NCI-H526 treated with DMSO at 0.1 percent for 48 hours (cell line): ENCODE data around the gene PHYH.
"Not testable (repeated sequence)": the region's sequence is repeated elsewhere in the genome, so short reads cannot be mapped to it uniquely, and the experiment has no call there.

Experiments used
- DNase-seq: peaks from one replicate; lab custom pipeline; 2025; lab: John Stamatoyannopoulos, UW

The PHYH gene

DNA sequence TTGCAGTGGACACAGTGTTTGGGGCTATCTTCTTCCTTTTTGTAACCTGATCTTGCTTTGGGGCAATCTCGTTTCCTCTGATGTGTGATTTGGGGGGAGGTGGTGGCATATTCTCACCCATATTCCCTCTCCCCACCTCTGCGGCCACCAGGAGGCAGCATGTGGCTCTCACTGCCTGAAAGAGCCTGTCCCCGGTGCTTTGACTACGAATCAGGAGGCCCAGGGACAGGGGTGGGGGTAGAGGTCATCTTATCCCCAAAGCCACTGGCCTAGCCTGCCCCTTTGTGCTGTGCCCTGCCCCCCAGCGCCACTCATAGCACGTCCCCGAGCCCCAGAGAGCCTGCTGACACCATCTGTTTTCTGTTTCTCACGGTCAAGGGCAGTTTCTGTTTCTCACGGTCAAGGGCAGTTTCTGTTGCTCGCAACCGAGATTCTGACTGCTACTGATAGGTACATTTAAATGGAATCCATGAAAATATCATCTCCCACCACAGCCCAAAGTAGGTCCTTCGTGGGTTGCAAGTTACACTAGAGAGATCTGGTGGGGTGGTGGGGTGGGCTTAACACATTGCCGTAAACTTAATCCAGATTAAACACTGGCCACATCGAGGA lies 28.2 kb downstream of the PHYH start:
- DNase-seq, result no peak

DNA sequence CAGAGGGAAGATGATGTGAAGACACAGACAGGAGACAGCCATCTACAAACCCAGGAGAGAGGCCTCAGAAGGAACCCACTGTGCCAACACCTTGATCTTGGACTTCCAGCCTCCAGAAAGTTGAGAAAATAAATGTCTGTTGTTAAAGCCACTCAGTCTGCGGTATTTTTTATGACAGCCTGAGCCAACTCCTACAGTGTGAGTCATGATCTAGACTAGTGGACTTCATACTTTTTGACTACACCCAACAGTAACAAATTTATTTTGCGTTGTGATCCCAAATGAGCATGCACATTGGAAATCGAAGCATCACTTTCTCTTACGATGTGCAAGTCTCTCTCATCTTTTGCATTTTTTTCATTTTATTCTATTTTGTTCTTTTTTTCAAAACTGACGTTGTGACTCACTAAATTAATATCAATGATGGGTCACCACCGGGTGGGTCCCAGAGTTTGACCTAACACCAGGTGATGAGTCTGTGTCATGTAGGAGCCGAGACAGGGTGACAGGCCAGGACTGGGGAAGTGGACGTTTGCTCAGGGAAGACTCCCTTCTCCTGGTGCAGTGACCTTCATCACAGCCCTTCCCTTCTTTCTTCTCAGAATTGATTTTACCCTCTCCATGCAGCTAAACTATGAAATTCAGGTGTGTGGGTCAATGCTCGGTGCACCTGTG lies 28.9 kb downstream of the PHYH start:
- no peak for DNase-seq

DNA sequence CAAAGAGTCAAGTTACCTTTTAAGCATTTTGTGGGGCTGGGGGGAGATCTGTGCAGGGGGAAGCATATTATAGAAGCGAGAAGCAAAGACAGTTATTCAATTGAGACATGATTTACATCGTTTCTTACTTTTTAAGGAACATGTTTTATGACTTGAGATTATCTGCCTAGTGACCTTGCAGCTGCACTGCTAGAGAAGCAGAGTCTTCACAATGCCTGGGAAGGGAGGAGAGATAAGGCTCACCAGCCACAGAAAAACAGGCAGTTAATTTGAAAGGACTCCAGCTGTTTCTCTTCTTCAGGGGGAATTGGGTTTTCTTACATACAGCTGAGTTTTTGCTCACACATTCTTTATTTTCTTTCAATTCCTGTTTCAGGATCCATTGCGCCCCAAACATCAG lies 31.0 kb downstream of the PHYH start:
- no peak for DNase-seq

DNA sequence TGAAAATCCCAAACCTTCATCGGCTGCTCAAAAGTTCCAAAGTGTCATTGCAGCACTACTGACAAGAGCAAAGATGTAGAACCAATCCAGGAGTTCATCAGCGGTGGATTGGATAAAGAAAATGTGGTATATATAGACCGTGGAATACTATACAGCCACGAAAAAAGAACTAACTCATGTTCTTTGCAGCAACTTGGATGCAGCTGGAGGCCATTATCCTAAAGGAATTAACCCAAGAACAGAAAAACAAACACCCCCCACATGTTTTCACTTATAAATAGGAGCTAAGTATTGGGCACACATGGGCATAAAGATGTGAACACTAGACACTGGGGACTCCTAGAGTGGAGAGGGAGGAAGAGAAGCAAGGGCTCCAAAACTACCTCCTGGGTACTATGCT lies 31.6 kb downstream of the PHYH start:
- DNase-seq, result no peak

DNA sequence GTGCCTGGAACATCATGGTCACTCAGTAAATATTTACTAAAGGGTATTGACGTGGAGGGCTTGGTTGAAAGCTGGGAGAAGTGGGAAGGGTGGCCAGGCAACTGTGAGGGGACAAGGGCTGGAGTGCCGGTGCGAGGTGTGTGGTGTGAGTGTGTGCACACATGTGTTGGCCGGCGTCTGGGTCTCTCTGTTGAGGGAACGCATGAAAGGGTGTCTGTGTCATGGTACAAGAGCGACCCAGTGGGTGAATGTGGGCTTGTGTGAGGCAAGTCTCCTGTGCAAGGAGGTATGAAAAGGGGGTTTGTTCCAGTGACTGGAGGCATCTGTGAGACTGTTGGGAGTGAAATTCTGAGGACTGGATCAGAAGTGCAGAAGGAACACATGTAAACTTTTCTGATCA lies 36.3 kb downstream of the PHYH start:
- DNase-seq, result no peak

DNA sequence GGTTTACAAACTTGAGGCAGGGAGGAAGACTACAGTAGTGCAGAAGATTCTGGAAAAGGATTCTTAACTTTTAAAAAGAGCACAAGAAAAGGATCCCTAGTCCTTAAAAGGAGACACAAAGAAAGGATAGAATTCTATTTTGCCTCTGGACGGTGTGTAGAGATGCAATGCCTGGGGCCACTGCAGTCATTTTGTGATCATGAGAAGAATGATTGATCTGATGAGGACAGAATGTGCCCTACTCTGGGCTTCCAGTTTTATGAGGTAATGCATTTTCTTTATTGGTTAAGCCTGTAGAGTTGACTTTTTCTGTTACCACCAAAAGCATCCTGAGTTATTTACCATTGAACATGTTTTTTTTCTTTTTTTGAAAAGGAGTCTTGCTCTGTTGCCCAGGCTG lies 37.4 kb downstream of the PHYH start:
- no peak for DNase-seq

DNA sequence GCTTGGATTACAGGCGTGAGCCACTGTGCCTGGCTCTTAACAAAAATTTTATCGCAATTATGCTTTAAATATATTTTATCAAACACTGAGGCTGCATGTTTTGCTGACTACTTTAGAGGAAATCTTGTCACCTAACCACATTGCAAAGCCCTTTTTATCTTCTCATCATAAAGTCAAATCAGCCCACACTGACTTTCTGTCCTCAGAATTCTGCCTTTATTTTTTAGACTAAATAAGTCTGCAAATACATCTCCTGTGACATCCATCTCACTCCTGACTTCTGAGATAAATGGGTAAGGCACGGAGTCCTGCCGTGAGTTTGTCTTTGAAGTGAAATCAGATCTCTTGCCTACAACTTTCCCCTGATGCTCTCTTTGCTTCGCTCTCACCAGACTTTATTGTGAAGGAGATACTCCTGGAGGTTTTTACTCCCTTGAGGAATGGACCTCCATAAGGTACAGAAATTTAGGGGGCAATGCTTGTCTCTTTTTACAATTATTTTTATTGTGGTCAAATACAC lies 42.2 kb downstream of the PHYH start:
- no peak for DNase-seq

DNA sequence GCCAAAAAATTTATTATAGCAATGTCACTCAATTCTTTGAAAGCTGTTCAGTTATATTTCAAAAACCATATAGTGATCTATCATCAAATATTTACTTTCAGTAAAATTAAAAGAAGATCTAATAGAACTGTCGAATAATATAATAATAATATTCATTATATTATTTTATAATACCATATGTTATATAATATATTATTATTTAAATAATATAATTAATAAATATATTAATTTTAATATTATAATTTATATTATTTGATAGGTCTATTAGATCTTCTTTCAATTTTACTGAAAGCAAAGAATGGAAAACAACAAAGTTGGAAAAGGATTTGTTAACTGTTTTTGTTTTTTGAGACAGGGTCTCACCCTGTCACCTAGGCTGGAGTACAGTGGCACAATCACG lies 43.2 kb downstream of the PHYH start:
- DNase-seq, result no peak

DNA sequence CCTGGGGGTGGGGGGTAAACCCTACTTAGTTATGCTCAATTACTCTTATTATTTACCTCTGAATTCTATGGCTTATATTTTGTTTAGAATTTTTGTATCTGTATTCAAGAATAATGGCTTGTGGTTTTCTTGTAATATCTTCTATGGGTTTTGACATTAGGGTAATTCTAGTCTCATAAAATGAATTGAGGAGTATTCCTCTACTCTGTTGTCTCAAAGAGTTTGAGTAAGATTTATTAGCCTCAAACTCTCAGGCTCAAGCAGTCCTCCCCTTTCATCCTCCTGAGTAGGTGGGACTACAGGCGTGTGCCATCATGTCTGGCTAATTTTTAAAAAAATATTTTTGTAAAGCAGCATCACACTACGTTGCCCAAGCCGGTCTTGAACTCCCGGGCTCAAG lies 46.1 kb downstream of the PHYH start:
- no peak for DNase-seq

DNA sequence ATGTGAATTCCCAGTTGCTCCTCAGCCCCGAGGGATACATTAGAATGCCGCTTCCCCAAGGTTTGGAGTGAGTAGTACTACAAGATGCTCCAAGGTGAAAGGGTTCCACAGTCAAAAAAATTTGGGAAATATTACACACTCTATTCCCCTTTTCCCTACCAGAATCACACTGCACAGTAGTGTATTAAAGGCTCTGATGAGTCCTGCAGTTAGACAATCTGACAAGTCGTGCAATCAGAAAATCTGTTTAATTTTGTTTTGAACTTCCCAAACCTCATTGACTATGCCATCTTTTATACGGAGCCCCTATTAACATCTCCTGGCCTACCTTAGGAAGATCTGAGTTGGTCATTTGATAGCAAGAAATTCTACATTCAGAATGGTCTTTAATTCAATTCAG lies 52.1 kb downstream of the PHYH start:
- DNase-seq, result no peak

DNA sequence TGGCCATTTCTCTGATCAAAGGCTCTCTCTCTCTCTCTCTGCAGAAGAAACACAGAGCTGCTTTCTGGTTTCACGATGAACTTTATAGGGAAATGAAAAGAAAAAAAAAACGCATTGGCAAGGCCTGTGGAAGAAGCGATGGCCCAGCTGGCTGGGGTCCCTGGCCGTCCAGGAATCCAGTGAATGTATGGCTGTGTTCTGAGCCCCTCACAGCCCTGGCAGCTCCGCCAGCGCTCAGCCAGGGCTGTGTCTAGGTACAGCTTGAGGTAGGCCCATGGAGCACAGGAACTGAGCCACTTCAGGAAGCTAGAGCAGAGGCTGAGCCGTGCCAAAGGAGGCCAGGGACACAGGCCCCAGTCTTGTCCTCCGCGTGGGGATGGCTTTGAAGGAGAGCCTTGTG lies 52.6 kb downstream of the PHYH start:
- no peak for DNase-seq

DNA sequence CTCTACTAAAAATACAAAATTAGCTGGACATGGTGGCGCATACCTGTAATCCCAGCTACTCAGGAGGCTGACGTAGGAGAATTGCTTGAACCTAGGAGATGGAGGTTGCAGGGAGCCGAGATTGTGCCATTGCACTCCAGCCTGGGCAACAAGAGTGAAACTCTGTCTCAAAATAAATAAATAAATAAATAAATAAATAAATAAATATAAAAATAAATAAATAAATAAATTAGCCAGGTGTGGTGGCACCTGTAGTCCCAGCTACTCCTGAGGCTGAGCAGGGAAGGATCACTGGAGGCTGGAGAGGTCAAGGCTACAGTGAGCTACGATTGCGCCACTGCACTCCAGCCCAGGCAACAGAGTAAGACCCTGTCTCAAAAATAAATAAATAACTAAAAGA lies 57.6 kb downstream of the PHYH start:
- DNase-seq, result not testable (repeated sequence)

DNA sequence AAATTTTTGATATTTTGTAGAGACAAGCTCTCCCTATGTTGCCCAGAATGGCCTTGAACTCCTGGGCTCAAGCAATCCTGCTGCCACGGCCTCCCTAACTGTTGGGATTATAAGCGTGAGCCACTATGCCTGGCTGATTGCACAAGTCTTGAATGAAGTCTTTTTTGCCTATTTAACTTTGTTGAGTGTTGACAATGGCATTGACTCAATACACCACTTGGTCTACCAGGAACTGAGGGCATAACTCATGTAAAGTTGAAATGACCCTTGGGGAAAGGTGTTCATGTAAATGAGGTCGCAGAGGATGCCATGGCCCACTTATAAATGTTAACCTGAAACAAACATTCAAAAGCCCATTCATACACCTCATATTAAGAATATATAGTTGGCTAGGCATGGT lies 58.3 kb downstream of the PHYH start:
- DNase-seq, result no peak

DNA sequence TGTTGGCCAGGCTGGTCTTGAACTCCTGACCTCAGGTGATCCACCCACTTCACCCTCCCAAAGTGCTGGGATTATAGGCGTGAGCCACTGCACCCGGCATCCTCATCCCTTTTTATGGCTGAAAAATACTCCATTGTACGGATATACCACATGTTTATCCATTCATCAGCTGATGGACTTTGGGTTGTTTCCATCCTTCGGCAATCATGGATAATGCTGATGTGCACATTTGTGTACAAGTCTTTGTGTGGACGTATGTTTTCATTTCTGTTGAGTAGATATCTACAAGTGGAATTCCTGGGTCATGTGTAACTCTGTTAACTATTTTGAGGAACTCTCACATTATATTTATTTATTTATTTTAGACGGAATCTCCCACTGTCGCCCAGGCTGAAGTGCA lies 59.9 kb downstream of the PHYH start:
- DNase-seq, result no peak

DNA sequence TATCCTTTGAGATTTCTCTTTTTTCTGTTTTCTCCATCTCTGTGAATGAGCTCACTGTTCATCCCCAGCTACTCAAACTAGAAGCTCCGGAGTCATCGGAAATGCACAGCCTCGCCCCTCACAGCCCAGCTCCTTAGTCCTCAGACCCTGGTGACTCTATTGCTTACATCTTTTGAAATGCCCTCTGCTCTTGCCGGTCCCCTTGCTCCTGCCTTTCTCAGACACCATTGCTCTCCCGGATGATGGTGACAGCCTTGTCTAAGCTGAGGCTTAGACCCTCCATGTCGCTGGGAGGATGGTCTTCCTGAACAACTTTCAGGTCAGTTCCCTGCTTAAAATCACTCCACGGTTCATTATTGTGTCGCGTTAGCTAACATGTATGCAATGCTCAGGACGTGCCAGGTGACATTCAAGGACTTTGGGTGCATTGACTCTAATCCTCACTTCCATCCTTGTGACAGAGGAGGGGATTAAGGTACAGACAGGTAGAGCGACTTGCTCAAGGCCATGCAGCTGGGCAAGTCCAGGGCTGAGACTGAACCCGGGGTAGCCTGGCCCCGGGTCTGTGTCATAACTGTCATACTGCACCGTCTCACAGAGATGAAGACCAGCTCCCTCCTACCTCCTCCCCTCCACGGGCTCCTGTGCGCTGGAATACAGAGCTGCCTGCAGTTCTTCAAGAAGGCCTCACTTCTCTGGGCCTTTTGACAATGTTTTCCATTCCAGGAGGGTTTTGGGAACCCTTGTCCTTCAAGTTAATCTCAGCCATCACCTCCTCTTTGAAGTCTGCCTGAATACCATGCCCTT lies 61.4 kb downstream of the PHYH start:
- DNase-seq, result no peak

DNA sequence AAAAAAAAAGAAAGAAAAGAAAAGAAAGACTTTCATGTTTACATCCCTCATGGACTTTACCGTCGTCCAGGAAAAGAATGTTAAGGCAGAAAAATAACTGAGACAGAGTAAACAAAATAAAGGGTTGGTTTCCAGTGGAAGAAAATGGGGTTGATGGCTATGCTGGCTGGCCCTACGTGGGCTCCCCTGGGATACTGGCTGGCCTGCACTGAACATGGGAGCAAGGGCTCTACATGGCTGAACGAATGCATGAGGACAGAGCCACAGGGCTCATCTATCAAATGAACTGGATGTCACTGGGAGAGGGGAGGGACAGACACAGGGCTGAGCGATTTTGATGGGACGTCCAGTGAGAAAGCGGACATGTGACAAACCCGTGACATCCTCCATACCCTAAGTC lies 63.2 kb downstream of the PHYH start:
- DNase-seq, result no peak

DNA sequence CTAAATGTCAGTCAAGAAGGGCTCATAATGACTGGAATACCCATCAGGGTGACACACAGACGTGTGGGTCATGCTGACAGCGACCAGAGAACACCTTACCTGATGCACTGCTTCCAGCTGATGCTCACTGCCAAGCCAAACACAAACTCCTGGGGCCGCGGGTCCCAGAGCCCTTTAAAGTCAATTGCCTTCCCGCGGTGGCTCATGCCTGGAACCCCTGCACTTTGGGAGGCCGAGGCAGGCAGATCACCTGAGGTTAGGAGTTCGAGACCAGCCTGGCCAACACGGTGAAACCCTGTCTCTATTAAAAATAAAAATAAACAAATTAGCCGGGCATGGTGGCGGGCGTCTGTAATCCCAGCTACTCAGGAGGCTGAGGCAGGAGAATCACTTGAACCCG lies 65.1 kb downstream of the PHYH start:
- DNase-seq, result not testable (repeated sequence)

DNA sequence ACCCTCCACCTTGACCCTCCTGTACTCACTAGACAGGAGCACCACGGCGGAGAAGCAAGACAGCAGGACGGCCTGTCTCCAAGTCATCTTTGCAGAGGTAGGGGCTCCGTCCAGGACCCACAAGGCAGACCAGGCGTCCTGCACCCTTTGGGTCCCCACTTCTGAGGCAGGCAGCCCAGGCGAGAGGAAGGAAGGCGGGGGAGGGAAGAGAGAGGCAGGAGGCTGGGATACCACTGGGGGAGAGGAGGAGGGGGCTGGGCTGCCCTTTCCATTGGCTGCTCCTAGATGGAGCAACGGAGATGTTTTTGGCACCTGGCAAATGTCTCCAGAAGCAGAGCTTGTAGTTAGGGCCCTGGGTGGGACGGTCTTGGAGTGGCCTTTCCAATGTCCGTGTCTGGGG lies 65.7 kb downstream of the PHYH start, which contains the start of gene UCMA:
Gene UCMA, minus strand, starts transcription at position 203 of the 400 bp plus-strand sequence. Its CDS starts 116 bp downstream, at position 87.
- DNase-seq, result no peak

DNA sequence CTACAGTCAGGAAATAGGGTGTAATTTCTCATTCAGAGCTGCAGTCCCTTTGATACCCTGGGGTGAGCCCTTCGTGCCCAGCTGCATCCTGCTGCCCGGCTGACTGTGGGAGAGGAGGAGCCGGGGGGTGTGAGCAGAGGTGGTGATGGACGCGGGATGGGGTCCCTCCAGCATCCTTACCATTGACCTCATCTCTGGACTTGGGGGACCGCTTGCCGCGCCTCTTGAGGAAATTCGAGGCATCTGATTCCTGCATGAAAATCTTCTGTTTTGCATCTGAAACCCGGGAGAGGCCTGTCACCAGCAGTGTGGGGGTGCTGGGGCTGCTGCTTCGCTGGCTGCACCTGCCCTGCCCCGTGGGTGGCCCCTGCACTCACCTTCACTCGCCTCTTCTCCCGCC lies 66.5 kb downstream of the PHYH start:
- DNase-seq, result no peak

DNA sequence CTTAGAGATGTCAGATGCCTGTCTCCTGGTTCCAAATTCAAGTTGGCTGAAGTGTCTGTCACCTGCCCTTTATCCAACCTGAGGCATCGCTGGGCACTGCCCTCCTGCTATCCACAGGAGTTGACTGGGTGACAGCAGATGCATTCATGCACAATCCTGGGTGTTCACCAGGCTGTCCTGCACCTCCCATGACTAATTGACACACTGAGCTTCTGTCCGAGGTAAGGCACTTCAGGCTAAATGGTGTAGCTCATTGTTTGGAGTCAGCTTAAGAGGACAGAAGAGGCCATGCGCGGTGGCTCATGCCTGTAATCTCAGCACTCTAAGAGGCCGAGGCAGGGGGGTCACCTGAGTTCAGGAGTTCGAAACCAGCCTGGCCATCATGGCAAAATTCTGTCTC lies 68.1 kb downstream of the PHYH start:
- no peak for DNase-seq

DNA sequence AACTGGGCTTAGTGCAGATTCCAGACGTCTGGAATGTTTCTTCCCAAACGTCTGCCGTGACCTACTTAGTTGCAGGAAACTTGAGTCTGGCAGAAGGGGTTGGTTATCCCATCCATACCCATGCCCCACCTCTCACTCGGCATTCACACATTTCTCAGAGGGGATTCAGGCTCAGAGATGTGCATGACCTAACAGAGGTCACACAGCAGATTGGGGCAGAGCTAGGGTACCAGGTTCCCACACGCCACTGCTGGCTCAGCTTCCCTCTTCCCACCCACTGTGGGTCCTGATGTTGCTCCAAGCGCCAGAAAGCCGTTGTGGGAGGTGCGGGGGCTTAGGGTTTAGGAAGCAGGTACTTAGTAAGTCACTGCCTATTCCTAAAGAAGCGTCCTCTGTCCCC lies 68.7 kb downstream of the PHYH start:
- no peak for DNase-seq
